Omental fat pad (tissue), 4 donors: Measurements from ENCODE around the gene MRPL19. TPM values are rescaled to one million over a fixed set of nuclear protein-coding genes. Genes with fewer than 3 reads are reported as not detected.
"Not testable (repeated sequence)": the region's sequence is repeated elsewhere in the genome, so short reads cannot be mapped to it uniquely, and the experiment has no call there.

Source experiments
- ATAC-seq: fragments of 150-250 bp; one replicate; pipeline ENCODE4 v1.9.1; 2016; ENCODE audit warnings: mild to moderate bottlenecking, moderate library complexity; ENCODE audit not compliant: low FRiP score
- DNase-seq: peaks from one replicate; pipeline ENCODE4 v3.0.0-alpha.2; 2019; ENCODE audit warnings: low spot score
- CTCF ChIP-seq, 3 donors: fragments of 450-650 bp; IDR thresholded peaks; one replicate each; pipeline ENCODE4 v1.5.1; 2016 to 2017; ENCODE audit warnings: antibody characterized with exemption in 3 of 3, mild to moderate bottlenecking in 3 of 3, moderate library complexity in 2 of 3
- total RNA-seq, 4 donors: library from RNA; depleted of rRNA; stranded (reverse); fragments of >200 nt; gene quantifications; one replicate each; pipeline ENCODE4 v1.1.0, GENCODE V29; 2016

MRPL19 gene
- total RNA-seq, 4 donors from 2014 or later: 28.2 to 33.7 (median 29.9) TPM

GRCh38 chr2:75707901-75708300, 61.3 kb downstream of the MRPL19 start:
- no peak for ATAC-seq

GRCh38 chr2:75709297-75709696, 62.7 kb downstream of the MRPL19 start:
- TF ChIP-seq CTCF (IDR thresholded peaks at IDR 0.05): no peak
- DNase-seq: no peak
- ATAC-seq: no peak

More at GRCh38 chr2:75707901-75708300, 61.3 kb downstream of the MRPL19 start:
- no peak for DNase-seq
- TF ChIP-seq CTCF (IDR thresholded peaks at IDR 0.05): no peak

- ATAC-seq (no peak), DNase-seq (no peak)
- no peak for TF ChIP-seq CTCF (IDR thresholded peaks at IDR 0.05)
Measured at GRCh38 chr2:75710220-75710576, 63.6 kb downstream of the MRPL19 start.

- ATAC-seq: peak; percentile 100
- peak in 1 of 3 donors; percentile 13 for TF ChIP-seq CTCF (IDR thresholded peaks at IDR 0.05)
- peak; percentile 65 for DNase-seq
Measured at GRCh38 chr2:75710577-75711253, 64.1 kb downstream of the MRPL19 start, which contains the start of gene GCFC2. TSS of gene GCFC2 (minus strand) at chr2:75710915. CDS start at chr2:75710855, 60 bp downstream.

- not testable (repeated sequence) for DNase-seq, ATAC-seq
Measured at GRCh38 chr2:75711590-75711989, 65.0 kb downstream of the MRPL19 start.

- TF ChIP-seq CTCF (IDR thresholded peaks at IDR 0.05): no peak
- ATAC-seq (no peak), DNase-seq (no peak)
Measured at GRCh38 chr2:75716406-75716805, 69.8 kb downstream of the MRPL19 start.

- no peak for ATAC-seq
Measured at GRCh38 chr2:75719616-75720015, 73.0 kb downstream of the MRPL19 start.

More at GRCh38 chr2:75719616-75720015, 73.0 kb downstream of the MRPL19 start:
- TF ChIP-seq CTCF (IDR thresholded peaks at IDR 0.05): no peak
- DNase-seq: no peak
